GM19025 (cell line): ENCODE data around the gene CHMP5.
A peak's percentile ranks its signal among the peaks of the same experiment; 100 is the strongest.

Experiments used
- ATAC-seq: cut with Tn5 transposase; IDR thresholded peaks from one replicate; pipeline ENCODE4 v1.9.1; 2021; ENCODE audit warnings: mild to moderate bottlenecking, low read depth, moderate library complexity; ENCODE audit not compliant: unreplicated experiment

The CHMP5 gene

DNA sequence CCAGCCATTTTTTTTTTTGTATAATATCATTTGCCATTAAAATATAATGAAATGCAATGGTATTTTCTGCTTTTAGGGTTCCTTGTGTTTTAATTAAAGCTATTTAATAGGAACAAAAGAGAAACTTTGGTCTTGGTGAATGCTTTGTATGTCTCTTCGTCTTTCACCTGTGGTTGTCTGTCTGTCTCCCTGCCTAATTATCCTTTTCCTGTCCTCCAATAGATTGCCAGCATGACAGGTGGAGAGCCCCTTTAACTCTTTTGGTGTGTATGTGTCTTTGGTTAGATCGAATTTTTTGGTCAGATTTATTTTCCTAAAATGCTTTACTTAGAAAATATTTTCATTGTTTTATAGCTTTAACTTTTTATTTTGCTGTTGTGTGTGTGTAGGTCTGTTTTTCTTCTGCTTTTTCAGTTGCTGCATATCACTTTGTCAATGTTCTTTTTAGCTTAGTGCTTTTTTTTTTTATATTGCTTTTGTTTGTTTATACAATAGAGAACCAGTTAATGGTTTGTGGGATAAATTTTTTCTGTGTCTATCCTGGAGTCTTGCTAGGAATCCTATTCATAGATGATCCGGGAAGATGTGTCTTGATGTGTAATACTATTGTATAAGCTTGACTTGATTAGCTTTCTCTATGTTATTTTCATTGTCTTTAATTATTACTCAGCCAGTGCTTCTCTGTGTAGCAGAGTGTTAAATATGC is 8.6 kb downstream of the CHMP5 start:
- ATAC-seq, result no peak

DNA sequence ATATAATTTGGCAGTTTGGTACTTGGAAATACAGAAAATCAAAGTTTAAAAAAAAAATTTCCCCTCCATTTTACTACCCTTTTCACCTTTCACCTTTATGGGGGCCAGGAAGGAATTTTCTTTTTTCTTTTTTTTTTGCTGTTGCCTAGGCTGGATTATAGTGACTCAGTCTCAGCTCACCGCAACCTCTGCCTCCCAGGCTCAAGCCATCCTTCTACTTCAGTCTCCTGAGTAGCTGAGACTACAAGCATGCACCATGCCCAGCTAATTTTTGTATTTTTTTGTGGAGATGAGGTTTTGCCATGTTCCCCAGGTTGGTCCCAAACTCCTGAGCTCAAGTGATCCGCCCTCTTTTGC is 9.1 kb downstream of the CHMP5 start:
- no peak for ATAC-seq

DNA sequence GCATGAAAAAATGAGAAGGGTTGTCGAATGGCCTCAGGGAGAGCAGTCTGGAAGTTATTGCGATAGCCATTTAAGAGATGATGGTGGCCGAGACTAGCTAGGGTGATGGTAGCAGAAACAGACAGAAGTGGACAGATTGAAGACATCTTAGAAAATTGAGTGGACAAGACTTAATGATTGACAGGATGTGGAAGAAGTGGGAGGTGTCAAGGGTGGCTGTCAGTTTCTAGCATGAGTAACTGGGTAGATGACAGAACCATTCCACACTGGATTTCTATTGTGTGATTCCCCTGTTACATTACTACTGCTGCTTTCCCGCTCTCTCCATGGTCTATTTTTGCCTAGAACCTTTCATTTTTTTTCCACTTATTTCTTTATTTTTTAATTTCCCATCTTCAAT is 12.6 kb downstream of the CHMP5 start:
- ATAC-seq, result no peak

DNA sequence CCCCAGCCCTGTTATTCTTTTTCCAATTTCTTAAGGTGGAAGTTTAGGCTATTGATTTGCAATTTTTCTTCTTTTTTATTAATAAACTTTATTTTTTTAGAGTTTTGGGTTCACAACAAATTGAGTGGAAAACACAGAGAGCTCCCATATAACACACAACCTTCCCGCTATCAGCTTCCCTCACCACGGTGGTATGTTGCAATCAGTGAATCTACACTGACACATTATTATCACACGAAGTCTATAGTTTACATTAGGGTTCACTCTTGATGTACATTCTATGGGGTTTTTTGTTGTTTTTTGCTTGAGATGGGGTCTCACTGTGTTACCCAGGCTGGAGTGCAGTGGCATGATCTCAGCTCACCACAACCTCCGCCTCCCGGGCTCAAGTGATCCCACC is 20.7 kb downstream of the CHMP5 start:
- ATAC-seq, result no peak

DNA sequence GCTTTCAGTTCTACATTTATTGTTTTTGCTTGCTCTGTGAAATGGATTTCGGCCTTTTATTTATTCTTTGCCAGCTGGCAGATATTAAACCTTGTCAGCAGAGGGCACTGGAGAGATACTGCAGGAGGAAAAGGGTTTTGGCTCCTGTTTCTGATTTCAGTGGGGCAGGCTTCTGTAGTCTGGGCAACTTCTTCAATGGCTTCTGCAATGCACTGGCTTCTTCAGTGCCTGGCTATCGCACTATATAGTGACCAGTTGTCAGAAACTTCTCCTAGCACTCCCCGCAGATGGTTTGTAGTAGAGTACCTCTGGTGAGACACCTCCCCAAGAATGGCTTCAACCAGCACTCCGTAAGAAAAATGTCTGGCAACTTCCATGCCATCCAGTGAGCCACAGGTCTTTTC is 22.2 kb downstream of the CHMP5 start:
- no peak for ATAC-seq

DNA sequence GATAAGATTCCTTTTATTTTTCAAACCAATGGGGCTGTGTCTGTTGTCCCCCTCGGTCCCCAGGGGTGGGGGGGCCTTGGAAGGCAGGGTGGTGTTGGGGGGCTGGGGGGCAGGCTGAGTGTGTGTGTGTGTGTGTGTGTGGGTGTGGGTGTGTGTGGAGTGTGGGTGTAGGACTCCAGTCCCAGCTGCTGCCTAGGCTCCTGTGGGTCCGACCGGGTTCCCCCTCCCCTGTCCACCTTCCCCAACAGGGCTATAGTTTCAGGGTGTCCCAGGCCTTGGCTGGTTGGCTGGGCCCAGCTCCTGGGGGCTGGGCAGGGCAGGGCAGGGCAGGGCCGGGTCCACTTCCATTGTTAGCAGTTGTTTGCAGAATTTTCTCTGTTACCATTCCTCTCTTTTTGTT is 23.4 kb downstream of the CHMP5 start:
- no peak for ATAC-seq

DNA sequence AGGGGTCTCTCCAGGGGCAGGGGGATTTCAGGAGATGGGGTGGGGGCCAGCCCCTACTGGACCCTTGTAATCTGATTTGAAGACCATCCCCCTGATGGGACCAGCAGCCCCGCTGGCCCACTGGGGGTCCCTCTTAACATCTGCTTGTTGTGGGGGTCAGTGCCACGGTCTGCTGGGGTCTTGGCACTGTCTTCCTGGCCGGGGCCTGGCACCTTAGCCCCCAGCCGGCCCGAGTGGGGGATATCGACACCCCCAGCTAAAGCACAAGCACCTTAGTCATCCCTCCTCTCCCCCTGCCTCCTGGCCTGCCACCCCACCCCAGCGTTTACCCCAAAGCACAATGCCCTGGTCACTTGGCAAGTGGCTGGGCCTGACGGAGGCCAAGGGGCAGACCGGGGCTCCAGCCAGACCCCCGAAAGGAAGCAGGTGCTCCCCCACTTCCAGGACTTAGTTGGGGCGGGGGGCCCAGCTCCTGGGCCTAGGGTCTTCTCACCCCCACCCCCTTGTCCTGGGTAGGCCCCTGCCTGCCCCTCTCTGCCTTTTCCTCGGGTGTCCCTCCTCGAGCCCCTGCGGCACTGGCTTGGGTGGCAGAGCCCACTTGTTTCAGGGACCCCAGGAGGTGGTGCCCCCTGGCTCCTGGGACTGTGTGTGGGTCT is 24.1 kb downstream of the CHMP5 start:
- ATAC-seq, result no peak

DNA sequence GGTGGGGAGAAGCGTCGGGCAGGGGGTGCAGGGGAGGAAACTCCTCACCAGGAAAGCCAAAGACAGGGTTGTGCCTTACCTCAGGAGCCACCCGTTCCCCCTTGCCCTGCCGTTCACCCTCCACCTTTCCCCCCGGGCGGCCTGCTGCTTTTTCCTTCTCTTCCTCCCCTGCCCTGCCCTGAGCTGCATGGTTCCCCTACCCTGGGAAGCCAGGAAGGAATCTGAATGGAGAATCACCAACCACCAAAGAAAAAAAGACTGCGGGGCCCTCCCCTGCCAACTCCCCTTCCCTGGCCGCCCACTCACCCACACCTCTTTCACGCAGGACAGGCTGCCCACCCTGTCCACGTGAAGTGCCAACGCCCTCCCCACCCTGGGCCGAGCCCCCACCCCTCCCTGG is 24.6 kb downstream of the CHMP5 start:
- no peak for ATAC-seq

DNA sequence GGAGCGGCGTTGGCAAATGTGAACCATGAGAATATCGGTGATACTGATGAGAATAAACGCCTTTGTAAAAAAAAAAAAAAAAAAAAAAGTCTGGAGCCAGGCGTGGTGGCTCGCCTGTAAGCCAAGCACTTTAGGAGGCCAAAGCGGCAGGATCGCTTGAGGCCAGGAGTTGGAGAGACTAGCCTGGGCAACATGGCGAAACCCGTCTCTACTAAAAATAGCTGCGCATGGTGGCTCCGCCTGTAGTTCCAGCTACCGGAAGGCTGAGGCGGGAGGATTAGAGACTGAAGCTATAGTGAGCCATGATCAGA is 25.0 kb downstream of the CHMP5 start:
- no peak for ATAC-seq

DNA sequence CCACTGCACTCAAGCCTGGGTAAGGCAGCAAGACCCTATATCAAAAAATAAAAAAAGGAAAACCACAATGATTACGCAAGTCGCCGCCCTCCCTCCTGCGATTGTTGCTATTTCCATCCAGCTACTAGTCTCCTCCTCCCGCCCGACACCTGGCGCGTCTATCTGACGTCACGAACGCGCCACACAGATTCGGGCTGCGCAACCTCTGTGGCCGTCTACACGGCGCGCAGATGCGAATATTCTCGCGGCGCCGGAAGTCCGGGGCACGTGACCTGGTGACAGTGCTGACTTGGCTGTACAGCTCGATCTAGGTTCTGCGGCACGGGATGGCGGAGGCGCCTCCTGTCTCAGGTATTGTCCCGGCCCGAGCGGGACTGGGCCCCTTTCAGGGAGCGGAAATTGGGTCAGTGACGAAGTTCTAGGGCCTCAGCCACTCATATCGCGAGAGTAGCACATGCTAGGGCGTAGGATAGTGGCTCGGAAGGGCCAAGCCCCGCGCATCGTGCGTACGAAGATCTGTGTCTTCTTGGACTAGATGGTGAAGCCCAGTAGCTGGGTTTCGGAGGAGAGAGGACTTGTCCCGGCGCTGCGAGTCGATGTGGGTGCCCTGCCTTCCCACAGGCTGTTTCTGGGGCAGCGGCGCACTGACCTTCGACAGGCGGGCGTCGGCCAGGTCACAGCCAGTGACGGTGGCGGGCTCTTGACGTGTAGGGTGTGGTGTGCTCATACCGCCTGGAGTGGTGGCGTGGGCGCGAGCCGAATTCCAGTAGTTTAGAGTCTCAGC is 25.6 kb downstream of the CHMP5 start, which contains the start of gene NFX1:
TSS of gene NFX1 (plus strand) at position 270 of the 784 bp plus-strand sequence. CDS start at position 327, 57 bp downstream.
- peak; percentile 88 for ATAC-seq

DNA sequence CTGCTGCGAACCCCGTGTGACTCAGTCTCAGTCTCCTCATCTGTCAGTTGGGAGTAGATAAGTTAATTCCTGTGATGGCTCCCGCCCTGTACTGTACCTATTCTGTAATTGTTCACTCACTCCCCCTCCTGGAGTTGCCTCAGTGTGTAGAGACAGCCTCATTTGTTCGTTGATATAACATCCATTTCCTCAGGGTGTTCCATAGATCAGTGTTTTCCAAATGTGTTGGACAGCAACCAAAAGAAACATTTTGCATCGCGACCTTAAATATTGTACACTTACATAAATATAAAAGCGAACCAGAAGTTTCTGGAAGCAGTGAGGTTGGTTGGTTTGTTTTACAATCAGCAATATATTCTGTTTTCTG is 26.2 kb downstream of the CHMP5 start:
- no peak for ATAC-seq

DNA sequence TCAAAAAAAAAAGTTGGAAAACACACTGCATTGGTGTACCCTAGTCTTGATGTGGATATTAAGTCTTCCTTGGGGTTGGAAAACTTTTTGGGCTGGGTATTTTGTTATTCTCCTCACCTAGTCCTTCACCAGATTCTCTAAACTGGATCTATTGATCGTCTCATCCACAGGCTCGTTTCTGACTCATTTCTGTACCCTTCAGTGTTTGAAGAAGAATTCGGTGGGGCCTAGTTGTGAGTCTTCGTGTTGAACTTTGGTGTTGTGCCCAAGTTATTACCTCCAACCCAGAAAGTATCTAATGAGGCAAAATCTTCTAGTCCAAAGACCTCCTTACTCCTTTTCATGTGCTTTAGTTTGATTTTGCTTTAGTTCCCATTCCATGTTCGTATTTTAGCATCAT is 27.1 kb downstream of the CHMP5 start:
- ATAC-seq, result no peak

DNA sequence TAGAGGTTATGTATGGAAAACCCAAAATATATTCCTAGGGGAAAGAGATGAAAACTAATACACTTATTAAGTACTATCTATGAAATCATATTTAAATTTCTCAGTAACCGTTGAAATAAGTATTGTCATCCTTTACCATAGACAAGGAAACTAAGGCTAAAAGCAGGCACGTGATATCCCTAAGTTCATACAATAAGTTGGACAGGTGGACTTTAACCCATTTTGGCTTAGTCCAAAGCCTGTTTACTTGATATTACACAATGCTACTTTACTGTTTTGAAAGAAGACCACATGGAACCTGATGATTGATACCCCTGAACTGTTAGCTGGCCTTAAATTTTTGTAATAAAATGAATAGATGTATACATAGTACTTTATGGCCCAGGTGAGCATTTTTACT is 28.9 kb downstream of the CHMP5 start:
- no peak for ATAC-seq

DNA sequence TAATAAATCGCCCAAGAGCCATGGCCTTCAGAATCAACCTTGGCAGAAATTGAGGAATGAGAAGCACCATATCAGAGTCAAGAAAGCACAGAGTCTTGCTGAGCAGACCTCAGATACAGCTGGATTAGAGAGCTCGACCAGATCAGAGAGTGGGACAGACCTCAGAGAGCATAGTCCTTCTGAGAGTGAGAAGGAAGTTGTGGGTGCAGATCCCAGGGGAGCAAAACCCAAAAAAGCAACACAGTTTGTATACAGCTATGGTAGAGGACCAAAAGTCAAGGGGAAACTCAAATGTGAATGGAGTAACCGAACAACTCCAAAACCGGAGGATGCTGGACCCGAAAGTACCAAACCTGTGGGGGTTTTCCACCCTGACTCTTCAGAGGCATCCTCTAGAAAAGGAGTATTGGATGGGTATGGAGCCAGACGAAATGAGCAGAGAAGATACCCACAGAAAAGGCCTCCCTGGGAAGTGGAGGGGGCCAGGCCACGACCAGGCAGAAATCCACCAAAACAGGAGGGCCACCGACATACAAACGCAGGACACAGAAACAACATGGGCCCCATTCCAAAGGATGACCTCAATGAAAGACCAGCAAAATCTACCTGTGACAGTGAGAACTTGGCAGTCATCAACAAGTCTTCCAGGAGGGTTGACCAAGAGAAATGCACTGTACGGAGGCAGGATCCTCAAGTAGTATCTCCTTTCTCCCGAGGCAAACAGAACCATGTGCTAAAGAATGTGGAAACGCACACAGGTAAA is 30.0 kb downstream of the CHMP5 start:
- no peak for ATAC-seq

DNA sequence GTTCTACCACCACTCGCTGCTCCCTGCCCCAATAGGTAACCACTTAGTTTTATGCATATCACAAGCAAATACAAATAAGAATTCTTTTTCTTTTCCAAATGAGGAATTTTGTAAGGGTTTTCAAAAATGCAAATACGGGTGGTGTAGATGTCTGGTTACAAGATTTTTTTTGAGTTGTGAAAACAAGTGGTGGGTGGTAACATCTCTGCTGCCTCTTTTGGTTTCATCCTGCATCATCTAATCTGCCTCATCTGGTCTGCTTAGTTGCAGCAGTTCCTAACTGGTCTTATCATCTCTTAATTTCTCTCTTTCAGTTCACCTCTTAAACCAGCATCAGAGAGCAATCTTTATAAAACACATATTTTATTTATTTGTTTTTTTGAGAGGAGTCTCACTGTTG is 30.7 kb downstream of the CHMP5 start:
- peak; percentile 36 for ATAC-seq

DNA sequence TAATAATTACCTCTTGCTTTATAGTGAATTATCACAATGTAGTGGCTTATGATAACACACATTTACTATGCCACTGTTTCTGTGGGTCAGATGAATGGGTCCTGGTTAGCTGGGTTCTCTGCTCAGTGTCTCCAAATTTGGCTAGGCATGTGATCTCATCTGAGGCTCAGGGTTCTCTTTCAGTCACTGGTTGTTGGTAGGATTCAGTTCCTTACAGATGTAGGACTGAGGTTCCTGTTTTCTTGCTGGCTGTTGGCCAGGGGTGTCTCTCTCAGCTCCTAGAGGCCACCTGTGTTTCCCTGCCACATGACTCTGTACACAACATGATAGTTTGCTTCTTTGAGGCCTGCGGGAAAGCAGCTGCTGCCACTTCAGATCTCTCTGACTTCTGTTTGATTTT is 32.6 kb downstream of the CHMP5 start:
- peak; percentile 87 for ATAC-seq

DNA sequence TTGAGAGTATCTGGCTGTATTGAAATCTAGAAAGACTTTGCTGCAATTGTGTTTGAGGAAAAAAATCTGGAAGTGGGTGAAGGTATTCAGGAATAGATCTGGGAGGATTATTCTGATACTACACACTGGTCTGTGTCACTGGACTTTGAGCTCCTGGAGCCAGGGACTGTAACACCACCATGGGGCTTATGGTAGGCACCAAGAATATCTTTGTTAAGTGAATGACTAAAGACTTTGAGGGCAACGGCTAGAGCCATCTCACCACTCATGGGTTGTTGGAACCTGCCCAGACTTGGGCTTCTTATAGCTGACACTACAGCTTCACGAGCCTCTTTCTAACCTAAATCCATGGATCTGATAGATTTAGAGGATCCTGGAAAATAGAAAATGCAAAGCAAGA is 35.7 kb downstream of the CHMP5 start:
- no peak for ATAC-seq

DNA sequence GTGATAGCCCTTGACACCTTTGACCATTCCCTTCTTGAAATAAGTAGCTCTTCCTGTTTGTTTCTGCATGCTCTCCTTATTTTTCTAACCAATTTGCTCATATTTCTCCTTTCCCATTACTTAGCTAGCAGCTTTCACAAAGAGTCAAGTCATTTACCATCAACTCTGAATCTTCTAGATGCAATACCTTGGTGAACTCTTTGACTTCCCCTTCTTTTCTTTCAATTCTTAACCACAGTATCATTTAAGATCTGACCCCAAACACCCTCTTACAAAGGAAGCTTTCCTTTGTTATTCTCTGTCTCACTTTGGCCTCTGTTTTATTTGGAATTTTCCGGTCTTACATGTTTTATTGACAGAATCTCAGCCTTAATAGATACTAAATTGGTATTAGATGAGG is 39.5 kb downstream of the CHMP5 start:
- ATAC-seq, result no peak

DNA sequence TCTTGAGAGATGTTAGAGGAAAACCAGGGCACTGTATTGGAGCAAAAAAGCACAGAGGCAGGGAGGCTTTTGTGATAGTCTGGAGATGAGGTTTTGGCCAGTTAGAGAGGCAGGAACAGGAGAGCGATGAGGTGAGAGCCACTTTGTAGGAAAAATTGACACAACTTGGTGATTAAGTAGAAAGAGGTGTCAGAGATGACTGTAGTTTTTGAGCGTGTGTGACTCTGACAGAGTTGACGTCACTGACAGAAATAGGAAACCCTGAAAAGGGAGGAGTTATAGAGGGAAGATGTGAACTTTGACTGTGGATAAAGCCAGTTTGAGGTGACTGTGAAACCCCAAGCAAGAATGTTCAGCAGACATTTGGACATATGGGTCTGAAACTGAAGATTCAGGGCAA is 41.2 kb downstream of the CHMP5 start:
- ATAC-seq, result no peak

DNA sequence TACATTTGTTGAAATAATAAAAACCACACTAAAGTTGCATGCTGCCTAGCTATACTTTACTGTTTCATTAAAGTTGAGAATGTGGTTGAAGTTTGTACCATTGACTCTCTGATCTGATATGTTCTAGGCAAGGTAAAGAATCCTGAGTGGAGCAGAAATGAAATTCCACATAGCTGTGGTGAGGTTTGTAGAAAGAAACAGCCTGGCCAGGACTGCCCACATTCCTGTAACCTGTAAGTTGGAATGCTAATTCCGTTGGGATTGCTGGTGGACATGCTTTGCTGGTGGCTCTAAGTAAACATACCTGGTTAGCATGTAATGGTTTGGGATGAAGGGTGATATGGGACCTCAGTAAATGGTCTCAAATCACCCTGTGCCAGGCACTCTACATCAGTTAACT is 42.2 kb downstream of the CHMP5 start:
- no peak for ATAC-seq

DNA sequence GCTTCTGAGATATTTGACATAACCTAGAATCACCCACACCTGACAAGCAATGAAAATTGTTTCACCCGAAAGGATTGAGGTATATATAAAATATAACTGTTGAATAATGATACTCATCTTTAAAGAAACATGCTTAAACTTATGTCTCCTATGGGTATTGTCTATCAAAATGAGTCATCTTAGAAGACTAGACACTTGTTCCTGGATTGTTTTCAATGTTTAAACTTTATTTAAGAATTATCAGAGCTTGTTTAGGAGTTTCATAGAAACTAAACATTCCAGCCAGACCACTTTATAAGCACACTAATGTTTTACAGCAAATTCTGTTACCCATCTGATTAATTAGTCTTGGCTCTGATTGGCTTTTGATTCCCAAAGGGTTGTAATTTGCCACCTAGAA is 45.1 kb downstream of the CHMP5 start:
- ATAC-seq, result no peak
